Vagina (tissue), 2 donors: ENCODE data around the gene FBP1.

Experiments used
- CTCF ChIP-seq, 3 experiments: fragments of 450-650 bp in 2 of 3; fragments of 200-600 bp in 1 of 3; sonication (generic) in 1 of 3; IDR thresholded peaks; one replicate each; pipeline ENCODE4 v1.5.1; 2017 to 2019; ENCODE audit warnings: antibody characterized with exemption in 3 of 3, mild to moderate bottlenecking in 2 of 3, moderate library complexity in 2 of 3
- POLR2AphosphoS5 ChIP-seq, 2 donors: sonication (generic); formaldehyde crosslinking; IDR thresholded peaks; one replicate each; pipeline ENCODE4 v1.9.0; 2017; ENCODE audit warnings: antibody characterized with exemption in 2 of 2, mild to moderate bottlenecking in 2 of 2, low read depth in 1 of 2; ENCODE audit not compliant: insufficient read depth in 1 of 2

GRCh38 chr9:94655739-94656138 lies 16.4 kb upstream of the FBP1 start:
- TF ChIP-seq CTCF (IDR thresholded peaks at IDR 0.05) (no peak), POLR2AphosphoS5 (IDR thresholded peaks at IDR 0.05; ENCODE audit: insufficient read depth in 1 of 2, low read depth in 1 of 2) (no peak)
